Limb (tissue), 2 donors: Measurements from ENCODE around the gene CRMP1.

Experiments
- DNase-seq, 2 donors: peaks; one replicate each; pipeline ENCODE4 v3.0.0-alpha.2; 2016; ENCODE audit errors: extremely low spot score in 2 of 2

The CRMP1 gene

GRCh38 chr4:5893004-5893580, at the start of gene CRMP1:
Gene CRMP1, minus strand, starts transcription at chr4:5893086. Its CDS starts 117 bp downstream, at chr4:5892969.
- DNase-seq = peak in 1 of 2 donors; percentile 84

GRCh38 chr4:5941601-5942000, 48.7 kb upstream of the CRMP1 start:
- no peak for DNase-seq

GRCh38 chr4:5940470-5941203, 47.8 kb upstream of the CRMP1 start:
- DNase-seq = no peak

- peak in 1 of 2 donors; percentile 6 for DNase-seq
Measured at GRCh38 chr4:5933996-5934831, 41.3 kb upstream of the CRMP1 start.

GRCh38 chr4:5933116-5933515, 40.2 kb upstream of the CRMP1 start:
- peak in 1 of 2 donors; percentile 21 for DNase-seq

GRCh38 chr4:5932035-5932568, 39.2 kb upstream of the CRMP1 start:
- DNase-seq = no peak

- no peak for DNase-seq
Measured at GRCh38 chr4:5931526-5931925, 38.6 kb upstream of the CRMP1 start.

- no peak for DNase-seq
Measured at GRCh38 chr4:5930876-5931275, 38.0 kb upstream of the CRMP1 start.

GRCh38 chr4:5930456-5930855, 37.6 kb upstream of the CRMP1 start:
- DNase-seq = no peak

- DNase-seq = no peak
Measured at GRCh38 chr4:5928844-5929420, 36.0 kb upstream of the CRMP1 start.

- DNase-seq = no peak
Measured at GRCh38 chr4:5928274-5928673, 35.4 kb upstream of the CRMP1 start.

GRCh38 chr4:5927747-5928146, 34.9 kb upstream of the CRMP1 start:
- no peak for DNase-seq

- DNase-seq = no peak
Measured at GRCh38 chr4:5927116-5927515, 34.2 kb upstream of the CRMP1 start.

GRCh38 chr4:5926598-5926997, 33.7 kb upstream of the CRMP1 start:
- no peak for DNase-seq

GRCh38 chr4:5925419-5926200, 32.7 kb upstream of the CRMP1 start:
- no peak for DNase-seq

GRCh38 chr4:5924461-5925125, 31.7 kb upstream of the CRMP1 start:
- no peak for DNase-seq

GRCh38 chr4:5923376-5923775, 30.5 kb upstream of the CRMP1 start:
- no peak for DNase-seq

- no peak for DNase-seq
Measured at GRCh38 chr4:5922556-5922955, 29.7 kb upstream of the CRMP1 start.

GRCh38 chr4:5921981-5922380, 29.1 kb upstream of the CRMP1 start:
- DNase-seq = no peak
